GM18508 (cell line): Measurements from ENCODE around the gene PLAC9.
A peak's percentile ranks its signal among the peaks of the same experiment; 100 is the strongest.

ENCODE experiments used
- ATAC-seq: cut with Tn5 transposase; IDR thresholded peaks from one replicate; pipeline ENCODE4 v1.9.1; 2021; ENCODE audit warnings: moderate number of reproducible peaks; ENCODE audit not compliant: insufficient read depth, unreplicated experiment

PLAC9 gene

GRCh38 chr10:80177781-80178636 lies 45.5 kb downstream of the PLAC9 start:
- ATAC-seq: no peak

GRCh38 chr10:80182986-80183385 lies 50.5 kb downstream of the PLAC9 start:
- no peak for ATAC-seq

GRCh38 chr10:80183436-80183835 lies 50.9 kb downstream of the PLAC9 start:
- ATAC-seq: no peak

- ATAC-seq: no peak
Measured at GRCh38 chr10:80184291-80184690, 51.8 kb downstream of the PLAC9 start.

GRCh38 chr10:80185578-80186299 lies 53.2 kb downstream of the PLAC9 start:
- ATAC-seq: no peak

GRCh38 chr10:80186364-80187012 lies 54.0 kb downstream of the PLAC9 start:
- no peak for ATAC-seq

GRCh38 chr10:80187060-80187459 lies 54.5 kb downstream of the PLAC9 start:
- no peak for ATAC-seq

GRCh38 chr10:80187465-80188409 lies 55.2 kb downstream of the PLAC9 start:
- peak; percentile 75 for ATAC-seq

GRCh38 chr10:80188713-80189112 lies 56.2 kb downstream of the PLAC9 start:
- ATAC-seq: no peak

GRCh38 chr10:80191589-80192270 lies 59.2 kb downstream of the PLAC9 start:
- ATAC-seq: no peak

GRCh38 chr10:80192553-80192952 lies 60.0 kb downstream of the PLAC9 start:
- no peak for ATAC-seq

- no peak for ATAC-seq
Measured at GRCh38 chr10:80194373-80195045, 62.0 kb downstream of the PLAC9 start.
